HepG2 (cell line): ENCODE data around the gene JOSD2. TPM values are rescaled to one million over a fixed set of nuclear protein-coding genes. Genes with fewer than 3 reads are reported as not detected.

Experiments used
- DPF2 ChIP-seq: sonication (generic); formaldehyde crosslinking; IDR thresholded peaks from 2 replicates; pipeline ENCODE4 v1.4.0; 2020; ENCODE audit warnings: mild to moderate bottlenecking, low read depth, missing genetic modification reagents, borderline replicate concordance
- EED ChIP-seq: sonication (generic); formaldehyde crosslinking; IDR thresholded peaks from 2 replicates; pipeline ENCODE4 v1.5.0; 2020; ENCODE audit warnings: mild to moderate bottlenecking, missing genetic modification reagents
- EP300 ChIP-seq, 3 experiments: sonication (generic) in 1 of 3; formaldehyde crosslinking in 1 of 3; IDR thresholded peaks; 2 replicates each; pipeline versions ENCODE4 v1.5.1 to v1.6.1; 2011 to 2020; ENCODE audit warnings: low read depth in 2 of 3, low read length in 2 of 3, borderline replicate concordance in 1 of 3, improper control_type of control experiment in 1 of 3, mild to moderate bottlenecking in 1 of 3, missing genetic modification reagents in 1 of 3, moderate library complexity in 1 of 3
- HMGXB4 ChIP-seq, 2 experiments: sonication (generic) in 1 of 2; formaldehyde crosslinking in 1 of 2; IDR thresholded peaks; 2 replicates each; pipeline versions ENCODE4 v1.4.0 to v1.6.1; 2018 to 2020; ENCODE audit warnings: missing genetic modification reagents in 2 of 2, borderline replicate concordance in 1 of 2, low read depth in 1 of 2, mild to moderate bottlenecking in 1 of 2, missing biosample characterization in 1 of 2
- KAT8 ChIP-seq: IDR thresholded peaks from 2 replicates; pipeline ENCODE4 v1.6.1; 2016; ENCODE audit warnings: missing genetic modification reagents, missing compliant biosample characterization
- KDM2A ChIP-seq: sonication (generic); formaldehyde crosslinking; IDR thresholded peaks from 2 replicates; pipeline ENCODE4 v1.4.0; 2020; ENCODE audit warnings: low read depth, missing genetic modification reagents, borderline replicate concordance
- MBNL3 ChIP-seq: fragments of 250-450 bp; sonication (Bioruptor Pico); conservative IDR thresholded peaks from 2 replicates; pipeline ENCODE4 v1.8.0; 2022; ENCODE audit warnings: mild to moderate bottlenecking, inconsistent platforms
- POLR2A ChIP-seq, 2 experiments: IDR thresholded peaks; 2 replicates each; pipeline ENCODE4 v1.6.1; 2011; ENCODE audit warnings: low read depth in 2 of 2, low read length in 2 of 2, mild to moderate bottlenecking in 1 of 2, moderate library complexity in 1 of 2; ENCODE audit not compliant: insufficient read depth in 1 of 2
- RORA ChIP-seq: sonication (generic); formaldehyde crosslinking; IDR thresholded peaks from 2 replicates; pipeline ENCODE4 v1.5.0; 2020; ENCODE audit warnings: mild to moderate bottlenecking, missing genetic modification reagents, moderate library complexity
- SPEN ChIP-seq: sonication (generic); formaldehyde crosslinking; IDR thresholded peaks from 2 replicates; pipeline ENCODE4 v1.5.1; 2020; ENCODE audit warnings: low read depth, mild to moderate bottlenecking, missing genetic modification reagents
- THRA ChIP-seq: sonication (generic); formaldehyde crosslinking; IDR thresholded peaks from 2 replicates; pipeline ENCODE4 v1.4.0; 2020; ENCODE audit warnings: missing genetic modification reagents, borderline replicate concordance
- UBTF ChIP-seq: sonication (generic); formaldehyde crosslinking; IDR thresholded peaks from 2 replicates; pipeline ENCODE4 v1.4.0; 2020; ENCODE audit warnings: mild to moderate bottlenecking, missing genetic modification reagents
- XBP1 ChIP-seq: sonication (generic); formaldehyde crosslinking; IDR thresholded peaks from 2 replicates; pipeline ENCODE4 v1.5.0; 2020; ENCODE audit warnings: missing genetic modification reagents
- ZBTB7B ChIP-seq: sonication (generic); formaldehyde crosslinking; IDR thresholded peaks from 2 replicates; pipeline ENCODE4 v1.4.0; 2020; ENCODE audit warnings: missing genetic modification reagents
- ZFP82 ChIP-seq: sonication (generic); formaldehyde crosslinking; IDR thresholded peaks from 2 replicates; pipeline ENCODE4 v1.5.1; 2020; ENCODE audit warnings: mild to moderate bottlenecking, missing genetic modification reagents, borderline replicate concordance
- ZNF121 ChIP-seq: sonication (generic); formaldehyde crosslinking; IDR thresholded peaks from 2 replicates; pipeline ENCODE4 v1.5.0; 2020; ENCODE audit warnings: mild to moderate bottlenecking, missing genetic modification reagents
- ZNF576 ChIP-seq: sonication (generic); formaldehyde crosslinking; IDR thresholded peaks from 2 replicates; pipeline ENCODE4 v1.4.0; 2020; ENCODE audit warnings: mild to moderate bottlenecking, missing genetic modification reagents
- ZNF580 ChIP-seq: IDR thresholded peaks from 2 replicates; pipeline ENCODE4 v1.6.1; 2016; ENCODE audit warnings: low read depth, borderline replicate concordance
- ZNF629 ChIP-seq: sonication (generic); formaldehyde crosslinking; conservative IDR thresholded peaks from 2 replicates; pipeline ENCODE4 v1.5.0; 2020; ENCODE audit warnings: missing genetic modification reagents
- ZSCAN29 ChIP-seq: sonication (generic); formaldehyde crosslinking; conservative IDR thresholded peaks from 2 replicates; pipeline ENCODE4 v1.4.0; 2020; ENCODE audit warnings: mild to moderate bottlenecking, missing genetic modification reagents
- polyA plus RNA-seq, 8 experiments: library from polyadenylated mRNA; depleted of rRNA in 3 of 8; stranded (reverse) in 7 of 8; unstranded in 1 of 8; fragments of >200 nt; fragmentation: Illumina TruSeq in 4 of 8; extraction: Trizol in 4 of 8; gene quantifications; 2 replicates each; pipeline versions ENCODE4 v1.2.1 to v1.2.3, GENCODE V29; 2011 to 2016; ENCODE audit warnings: low read depth in 4 of 8, missing spikeins in 1 of 8, mixed read lengths in 1 of 8; ENCODE audit not compliant: insufficient read depth in 1 of 8
- total RNA-seq, 5 experiments: library from RNA; depleted of rRNA; stranded (reverse); fragments of >200 nt; fragmentation: Illumina TruSeq; extraction: Trizol; gene quantifications; 2 replicates each; pipeline ENCODE4 v1.2.3, GENCODE V29; 2016; ENCODE audit warnings: low read depth in 1 of 5

The JOSD2 gene
- total and polyA plus RNA-seq, 2 of the 13 experiments (the other 11 are each of a cell fraction or from before 2014, with no cell fraction given): 2.0 to 4.1 TPM

- TF ChIP-seq UBTF (CRISPR knock-in tag): 0 out of 2 replicates have a peak, but pooled peaks have one; percentile 22
- no peak for TF ChIP-seq EP300 (IDR thresholded peaks at IDR 0.05; ENCODE audit: low read depth in 2 of 2, low read length in 2 of 2)
- 0 out of 2 replicates have a peak, but pooled peaks have one; percentile 12 for TF ChIP-seq EP300 (CRISPR knock-in tag; IDR thresholded peaks at IDR 0.05; ENCODE audit: borderline replicate concordance)
- no peak for TF ChIP-seq ZFP82 (CRISPR knock-in tag)
- TF ChIP-seq ZNF121: peak; percentile 40; the same call in 1 of the 2 replicates
- TF ChIP-seq ZNF576 (CRISPR knock-in tag): no peak
- TF ChIP-seq THRA (CRISPR knock-in tag): no peak
- TF ChIP-seq ZNF629 (CRISPR knock-in tag): peak; percentile 87
- TF ChIP-seq DPF2 (CRISPR knock-in tag): 0 out of 2 replicates have a peak, but pooled peaks have one; percentile 28
- peak; percentile 42; the same call in 1 of the 2 replicates for TF ChIP-seq KAT8 (CRISPR knock-in tag)
- TF ChIP-seq ZBTB7B (CRISPR knock-in tag): 0 out of 2 replicates have a peak, but pooled peaks have one; percentile 33
- peak; percentile 34; the same call in 1 of the 2 replicates for TF ChIP-seq KDM2A (CRISPR knock-in tag)
- TF ChIP-seq ZSCAN29: no peak
- 0 out of 2 replicates have a peak, but pooled peaks have one; percentile 50 for TF ChIP-seq SPEN (CRISPR knock-in tag)
- TF ChIP-seq RORA (CRISPR knock-in tag): no peak
- TF ChIP-seq MBNL3 (CRISPR knock-in tag): no peak
- peak; percentile 19; the same call in 1 of the 2 replicates for TF ChIP-seq ZNF580 (CRISPR knock-in tag)
- no peak for TF ChIP-seq HMGXB4 (CRISPR knock-in tag; IDR thresholded peaks at IDR 0.05; ENCODE audit: borderline replicate concordance in 1 of 2, low read depth in 1 of 2)
- no peak for TF ChIP-seq EED
- TF ChIP-seq XBP1 (CRISPR knock-in tag): no peak
- peak; percentile 51 to 72; a peak in 3 of 4 replicates for TF ChIP-seq POLR2A (IDR thresholded peaks at IDR 0.05; ENCODE audit: insufficient read depth in 1 of 2, low read depth in 2 of 2, low read length in 2 of 2)
Observed at GRCh38 chr19:50513746-50514345, 2.9 kb upstream of the JOSD2 start, which contains the start of gene ASPDH (continued).
